Esophagus muscularis mucosa (tissue), 4 donors: ENCODE results near the gene MDFIC. TPM values are rescaled to one million over a fixed set of nuclear protein-coding genes. Genes with fewer than 3 reads are reported as not detected.
A peak's percentile ranks its signal among the peaks of the same experiment; 100 is the strongest.

Experiments used
- DNase-seq: peaks from one replicate; pipeline ENCODE4 v3.0.0-alpha.2; 2017; ENCODE audit errors: extremely low spot score
- H3K27ac ChIP-seq, 4 donors: fragments of 200-600 bp; sonication (generic); replicated peaks in 1 of 4; 1 replicate in 3 of 4; 2 replicates in 1 of 4; pipeline ENCODE4 v1.5.1; 2016 to 2019; ENCODE audit warnings: mild to moderate bottlenecking in 1 of 4
- H3K27me3 ChIP-seq, 4 donors: fragments of 200-600 bp; sonication (generic); one replicate each; pipeline versions ENCODE4 v1.5.1 to v1.6.0; 2016 to 2019
- H3K36me3 ChIP-seq, 4 donors: fragments of 200-600 bp; sonication (generic); one replicate each; pipeline ENCODE4 v1.5.1; 2016 to 2019
- H3K4me1 ChIP-seq, 4 donors: fragments of 200-600 bp; sonication (generic); one replicate each; pipeline ENCODE4 v1.5.1; 2016 to 2019
- H3K4me3 ChIP-seq, 4 donors: fragments of 200-600 bp; sonication (generic); 1 replicate in 2 of 4; 2 replicates in 2 of 4; pipeline ENCODE4 v1.5.1; 2016 to 2019; ENCODE audit warnings: mild to moderate bottlenecking in 4 of 4, moderate library complexity in 1 of 4
- H3K9me3 ChIP-seq, 4 donors: fragments of 200-600 bp; sonication (generic); 1 replicate in 3 of 4; 2 replicates in 1 of 4; pipeline ENCODE4 v1.5.1; 2016 to 2019
- EP300 ChIP-seq: sonication (generic); formaldehyde crosslinking; IDR thresholded peaks from one replicate; pipeline ENCODE4 v1.6.1; 2017; ENCODE audit warnings: antibody characterized with exemption
- POLR2A ChIP-seq: fragments of 450-650 bp; IDR thresholded peaks from one replicate; pipeline ENCODE4 v1.6.1; 2017; ENCODE audit warnings: antibody characterized with exemption, moderate library complexity, mild to moderate bottlenecking, low read depth
- POLR2AphosphoS5 ChIP-seq, 2 donors: sonication (generic); formaldehyde crosslinking; IDR thresholded peaks; one replicate each; pipeline ENCODE4 v1.6.1; 2017; ENCODE audit warnings: antibody characterized with exemption in 2 of 2
- WGBS: methylation state at CpG from one replicate; pipeline ENCODE4 v1.1.5; 2018; 5-methylcytosine and 5-hydroxymethylcytosine counted together
- intact Hi-C: fragments of 100-400 bp; cut with DNase I; formaldehyde crosslinking; loops from one replicate; pipeline ENCODE4 v1.15.1; 2023
- total RNA-seq, 4 donors: library from RNA; depleted of rRNA; stranded (reverse); fragments of >200 nt; gene quantifications; one replicate each; pipeline versions ENCODE4 v1.1.0 to v1.2.1, GENCODE V29; 2016
- TF ChIP-seq, protein P1 (sequence below), 3 experiments: fragments of 200-600 bp in 2 of 3; fragments of 450-650 bp in 1 of 3; sonication (generic) in 2 of 3; IDR thresholded peaks; one replicate each; pipeline ENCODE4 v1.5.1; 2017 to 2019; ENCODE audit warnings: antibody characterized with exemption in 3 of 3, mild to moderate bottlenecking in 2 of 3, moderate library complexity in 1 of 3

MDFIC gene
- total RNA-seq, 4 donors from 2014 or later, result 34.5 to 71.3 (median 36.5) TPM

DNA sequence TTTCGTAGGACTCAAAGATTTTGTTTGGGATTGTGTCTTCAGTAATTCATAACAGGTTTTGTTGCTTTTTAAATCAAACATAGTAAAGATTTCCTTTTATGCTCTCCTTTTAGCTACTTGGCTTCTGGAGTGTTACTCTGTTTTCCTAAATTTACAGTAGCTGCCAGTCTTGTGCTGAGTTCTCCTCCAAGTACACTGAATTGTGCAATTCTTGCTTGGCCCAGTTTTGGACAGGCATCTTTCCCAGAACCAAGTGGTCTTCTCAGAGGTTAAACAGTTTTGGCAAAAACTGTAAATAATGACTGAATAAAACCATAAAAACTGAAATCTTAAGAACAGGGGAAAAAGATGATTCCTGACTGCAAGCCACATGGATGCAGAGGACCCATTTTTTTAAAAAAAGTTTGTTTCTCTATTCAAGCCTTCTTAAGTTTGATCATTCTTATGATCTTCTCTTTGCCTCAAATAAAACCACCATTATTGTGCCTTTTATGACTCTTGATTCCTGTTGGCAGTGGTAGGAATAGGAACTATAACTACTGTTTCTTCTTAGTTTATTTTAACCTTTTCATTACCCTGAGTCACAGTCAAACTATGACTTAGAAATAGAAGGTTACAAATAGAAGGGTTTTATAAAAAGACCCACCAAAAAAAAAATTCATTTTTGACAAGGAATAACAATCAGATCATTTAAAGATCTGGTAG, 88.0 kb downstream of the MDFIC start:
- TF ChIP-seq, protein P1, sequence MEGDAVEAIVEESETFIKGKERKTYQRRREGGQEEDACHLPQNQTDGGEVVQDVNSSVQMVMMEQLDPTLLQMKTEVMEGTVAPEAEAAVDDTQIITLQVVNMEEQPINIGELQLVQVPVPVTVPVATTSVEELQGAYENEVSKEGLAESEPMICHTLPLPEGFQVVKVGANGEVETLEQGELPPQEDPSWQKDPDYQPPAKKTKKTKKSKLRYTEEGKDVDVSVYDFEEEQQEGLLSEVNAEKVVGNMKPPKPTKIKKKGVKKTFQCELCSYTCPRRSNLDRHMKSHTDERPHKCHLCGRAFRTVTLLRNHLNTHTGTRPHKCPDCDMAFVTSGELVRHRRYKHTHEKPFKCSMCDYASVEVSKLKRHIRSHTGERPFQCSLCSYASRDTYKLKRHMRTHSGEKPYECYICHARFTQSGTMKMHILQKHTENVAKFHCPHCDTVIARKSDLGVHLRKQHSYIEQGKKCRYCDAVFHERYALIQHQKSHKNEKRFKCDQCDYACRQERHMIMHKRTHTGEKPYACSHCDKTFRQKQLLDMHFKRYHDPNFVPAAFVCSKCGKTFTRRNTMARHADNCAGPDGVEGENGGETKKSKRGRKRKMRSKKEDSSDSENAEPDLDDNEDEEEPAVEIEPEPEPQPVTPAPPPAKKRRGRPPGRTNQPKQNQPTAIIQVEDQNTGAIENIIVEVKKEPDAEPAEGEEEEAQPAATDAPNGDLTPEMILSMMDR (IDR thresholded peaks at IDR 0.05), result no peak
- no peak for TF ChIP-seq POLR2A
- TF ChIP-seq POLR2AphosphoS5 (IDR thresholded peaks at IDR 0.05), result no peak
- no peak for TF ChIP-seq EP300
- intact Hi-C loops, result loop anchor here (5.0 kb wide), 1 partner anchor 88 kb away; the partner anchor contains the start of gene MDFIC
- WGBS, result 65% methylated on average over 1 of the region's 1 CpG
- H3K27ac ChIP-seq, result peak overlapping the region; percentile 56 to 68 (median 64)
- no peaks in the 10 kb centered on the region for H3K27me3 ChIP-seq
- no peaks in the 10 kb centered on the region for H3K9me3 ChIP-seq
- peaks cover 25 to 46% (median 39%) of the 10 kb centered on the region in 4 donors for H3K4me1 ChIP-seq
- DNase-seq, result no peak
- H3K4me3 ChIP-seq, result no peak overlapping the region
- peaks cover 0 to 6% (median 0%) of the 10 kb centered on the region in 4 donors for H3K36me3 ChIP-seq

DNA sequence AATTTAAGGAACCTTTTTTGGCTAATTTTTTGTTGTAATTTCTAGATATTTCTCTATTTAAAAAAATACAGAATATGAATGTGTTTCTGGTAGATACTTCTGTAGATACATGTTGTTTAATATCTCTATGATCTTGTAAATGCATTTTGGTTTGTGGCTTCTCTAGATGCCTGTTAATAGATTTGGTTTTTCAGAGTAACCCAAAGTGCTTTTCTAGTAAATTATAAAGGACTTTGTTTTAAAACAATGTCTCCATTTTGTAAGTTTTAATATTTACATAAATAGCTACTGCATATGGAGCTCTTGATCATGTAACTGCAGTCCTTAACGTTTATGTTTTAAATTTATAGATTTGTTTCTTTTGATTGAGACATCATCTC, 88.5 kb downstream of the MDFIC start:
- intact Hi-C loops, result no loop called here
- H3K27ac ChIP-seq, result no peak overlapping the region
- 50% methylated on average over 1 of the region's 1 CpG for WGBS
- H3K27me3 ChIP-seq, result no peaks in the 10 kb centered on the region
- H3K4me3 ChIP-seq, result no peak overlapping the region
- no peaks in the 10 kb centered on the region for H3K9me3 ChIP-seq
- peaks cover 0 to 6% (median 0%) of the 10 kb centered on the region in 4 donors for H3K36me3 ChIP-seq
- TF ChIP-seq EP300 (no peak), POLR2AphosphoS5 (IDR thresholded peaks at IDR 0.05) (no peak), POLR2A (no peak)
- TF ChIP-seq, protein P1 (IDR thresholded peaks at IDR 0.05), result no peak
- DNase-seq, result no peak
- H3K4me1 ChIP-seq, result peaks cover 25 to 46% (median 39%) of the 10 kb centered on the region in 4 donors

DNA sequence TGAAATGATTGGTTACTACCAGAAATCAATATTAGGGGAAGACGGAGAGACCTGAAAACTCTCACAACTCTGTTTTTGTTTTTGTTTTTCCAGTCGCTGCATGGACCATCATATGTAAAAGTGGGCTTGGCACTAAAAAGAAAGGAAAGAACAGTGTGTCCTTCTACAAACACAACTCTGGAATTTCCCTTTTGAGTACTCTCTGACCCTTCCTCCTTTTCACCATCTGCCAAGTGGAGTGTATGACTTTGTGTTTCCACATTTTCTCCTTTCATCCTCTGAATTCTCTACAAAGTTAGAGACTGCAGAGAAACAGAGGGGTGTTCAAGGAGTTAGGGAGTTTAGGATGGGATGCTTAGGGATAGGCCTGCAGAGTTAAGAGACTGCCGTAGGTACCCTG, 92.0 kb downstream of the MDFIC start:
- no peak for DNase-seq
- WGBS, result 90% methylated on average over 3 of the region's 3 CpGs
- TF ChIP-seq, protein P1 (IDR thresholded peaks at IDR 0.05), result no peak
- TF ChIP-seq POLR2A, result no peak
- TF ChIP-seq POLR2AphosphoS5 (IDR thresholded peaks at IDR 0.05), result no peak
- TF ChIP-seq EP300, result no peak

DNA sequence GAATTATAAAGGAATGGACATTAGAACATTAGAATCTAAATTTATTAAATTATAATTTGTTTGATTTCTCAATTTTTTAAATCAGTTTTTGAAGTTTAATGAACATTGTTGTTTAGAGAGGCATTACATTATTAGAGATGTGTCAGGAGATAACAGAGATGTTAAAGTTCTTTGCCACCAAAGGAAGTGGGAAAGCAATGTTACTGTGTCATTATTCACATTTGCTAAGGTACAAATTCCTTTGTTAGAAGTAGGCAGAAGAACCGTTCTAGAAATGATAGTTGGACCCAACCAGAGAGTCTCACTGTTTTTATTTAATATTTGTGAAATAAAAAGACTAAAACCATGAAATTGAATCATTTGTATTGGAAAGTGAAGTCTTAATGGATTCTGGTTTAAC, 92.9 kb downstream of the MDFIC start:
- Histone ChIP-seq H3K4me1 (peaks cover 4 to 20% (median 15%) of the 10 kb centered on the region in 4 donors), H3K9me3 (no peaks in the 10 kb centered on the region), H3K36me3 (peaks cover 0 to 22% (median 6%) of the 10 kb centered on the region in 4 donors), H3K4me3 (no peak overlapping the region), H3K27ac (no peak overlapping the region), H3K27me3 (no peaks in the 10 kb centered on the region)
- no peak for DNase-seq
- intact Hi-C loops, result no loop called here
- 78% methylated on average over 1 of the region's 1 CpG for WGBS
- TF ChIP-seq, protein P1 (IDR thresholded peaks at IDR 0.05), result no peak
- no peak for TF ChIP-seq POLR2A
- TF ChIP-seq POLR2AphosphoS5 (IDR thresholded peaks at IDR 0.05), result no peak
- no peak for TF ChIP-seq EP300

More for the DNA sequence above, 92.0 kb downstream of the MDFIC start:
- no peak overlapping the region for H3K27ac ChIP-seq
- H3K36me3 ChIP-seq, result peaks cover 0 to 22% (median 6%) of the 10 kb centered on the region in 4 donors
- H3K4me1 ChIP-seq, result peaks cover 13 to 23% (median 21%) of the 10 kb centered on the region in 4 donors
- H3K4me3 ChIP-seq, result no peak overlapping the region
- no peaks in the 10 kb centered on the region for H3K9me3 ChIP-seq
- no peaks in the 10 kb centered on the region for H3K27me3 ChIP-seq
- intact Hi-C loops, result no loop called here

DNA sequence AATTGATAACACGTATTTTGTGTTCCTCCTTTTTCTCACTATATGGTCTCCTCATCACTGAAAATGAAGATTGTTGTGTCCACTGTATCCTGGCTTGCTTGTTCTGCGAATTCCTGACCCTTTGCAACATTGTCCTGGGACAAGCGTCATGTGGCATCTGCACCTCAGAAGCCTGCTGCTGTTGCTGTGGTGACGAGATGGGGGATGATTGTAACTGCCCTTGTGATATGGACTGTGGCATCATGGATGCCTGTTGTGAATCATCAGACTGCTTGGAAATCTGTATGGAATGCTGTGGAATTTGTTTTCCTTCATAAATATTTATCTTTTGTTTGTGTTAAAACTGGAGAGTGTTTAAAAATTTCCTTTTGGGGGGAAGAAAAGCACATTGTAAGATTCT, 93.7 kb downstream of the MDFIC start:
- 92% methylated on average over 4 of the region's 4 CpGs for WGBS
- no peak for TF ChIP-seq POLR2AphosphoS5 (IDR thresholded peaks at IDR 0.05)
- TF ChIP-seq EP300, result no peak
- TF ChIP-seq, protein P1 (IDR thresholded peaks at IDR 0.05), result no peak
- no peak for TF ChIP-seq POLR2A

More for the DNA sequence above, 93.7 kb downstream of the MDFIC start:
- peaks cover 0 to 18% (median 9%) of the 10 kb centered on the region in 4 donors for H3K4me1 ChIP-seq
- H3K9me3 ChIP-seq, result no peaks in the 10 kb centered on the region
- intact Hi-C loops, result no loop called here
- no peak overlapping the region for H3K27ac ChIP-seq
- peaks cover 0 to 22% (median 6%) of the 10 kb centered on the region in 4 donors for H3K36me3 ChIP-seq
- H3K27me3 ChIP-seq, result no peaks in the 10 kb centered on the region
- H3K4me3 ChIP-seq, result no peak overlapping the region
- no peak for DNase-seq
